Astrocyte (in vitro differentiated cells and primary cell): Measurements from ENCODE around the gene SDHAF1. TPM values are rescaled to one million over a fixed set of nuclear protein-coding genes. Genes with fewer than 3 reads are reported as not detected.
A peak's percentile ranks its signal among the peaks of the same experiment; 100 is the strongest.
"Not testable (repeated sequence)": the region's sequence is repeated elsewhere in the genome, so short reads cannot be mapped to it uniquely, and the experiment has no call there.

Experiments
- DNase-seq: peaks from one replicate; pipeline ENCODE4 v3.0.0-alpha.2; 2010; ENCODE audit warnings: low read depth
- FAIRE-seq: peaks from 2 replicates; lab custom pipeline; 2011; peaks lifted over from hg19 to GRCh38; lab: Jason Lieb, UNC
- H2AFZ ChIP-seq: 2 replicates; pipeline ENCODE4 v1.6.0; 2012; ENCODE audit warnings: low read depth, low read length, inconsistent platforms
- H3K27ac ChIP-seq: 2 replicates; pipeline ENCODE4 v1.5.1; 2011; ENCODE audit warnings: low read depth, low read length, inconsistent platforms
- H3K27me3 ChIP-seq: 2 replicates; pipeline ENCODE4 v1.6.0; 2011; ENCODE audit warnings: low read length, inconsistent platforms; ENCODE audit not compliant: insufficient read depth
- H3K36me3 ChIP-seq: 2 replicates; pipeline ENCODE4 v1.5.1; 2011; ENCODE audit warnings: low read length, inconsistent platforms; ENCODE audit not compliant: insufficient read depth
- H3K4me1 ChIP-seq: 2 replicates; pipeline ENCODE4 v1.5.1; 2011; ENCODE audit warnings: low read length, inconsistent platforms; ENCODE audit not compliant: insufficient read depth
- H3K4me2 ChIP-seq: 2 replicates; pipeline ENCODE4 v1.6.0; 2012; ENCODE audit warnings: low read length, inconsistent platforms
- H3K4me3 ChIP-seq: 2 replicates; pipeline ENCODE4 v1.5.1; 2011; ENCODE audit warnings: low read depth, mild to moderate bottlenecking, low read length, inconsistent platforms; ENCODE audit not compliant: insufficient read depth
- H3K79me2 ChIP-seq: 2 replicates; pipeline ENCODE4 v1.6.0; 2012; ENCODE audit warnings: mild to moderate bottlenecking, low read length, inconsistent platforms; ENCODE audit not compliant: insufficient read depth
- H3K9ac ChIP-seq: 2 replicates; pipeline ENCODE4 v1.6.0; 2012; ENCODE audit warnings: mild to moderate bottlenecking, low read length, inconsistent platforms
- H3K9me3 ChIP-seq: 2 replicates; pipeline ENCODE4 v1.5.1; 2012; ENCODE audit warnings: low read depth, mild to moderate bottlenecking, low read length, inconsistent platforms; ENCODE audit not compliant: insufficient read depth
- H4K20me1 ChIP-seq: 2 replicates; pipeline ENCODE4 v1.6.0; 2012; ENCODE audit warnings: low read length, inconsistent platforms; ENCODE audit not compliant: insufficient read depth
- H3K27ac Mint-ChIP-seq: one replicate; pipeline ENCODE4 v1.8.0; 2021; ENCODE audit warnings: mild to moderate bottlenecking, mixed read lengths; ENCODE audit not compliant: unreplicated experiment
- H3K27me3 Mint-ChIP-seq: one replicate; pipeline ENCODE4 v1.8.0; 2021; ENCODE audit warnings: low read depth, mixed read lengths; ENCODE audit not compliant: unreplicated experiment
- H3K36me3 Mint-ChIP-seq: one replicate; pipeline ENCODE4 v1.8.0; 2021; ENCODE audit warnings: low read depth, mixed read lengths; ENCODE audit not compliant: unreplicated experiment
- H3K4me1 Mint-ChIP-seq: one replicate; pipeline ENCODE4 v1.8.0; 2021; ENCODE audit warnings: low read depth, mixed read lengths; ENCODE audit not compliant: unreplicated experiment
- H3K4me3 Mint-ChIP-seq: one replicate; pipeline ENCODE4 v1.8.0; 2021; ENCODE audit warnings: mild to moderate bottlenecking, moderate library complexity, mixed read lengths; ENCODE audit not compliant: unreplicated experiment
- H3K9me3 Mint-ChIP-seq: one replicate; pipeline ENCODE4 v1.8.0; 2021; ENCODE audit warnings: mild to moderate bottlenecking, mixed read lengths; ENCODE audit not compliant: unreplicated experiment
- EZH2 ChIP-seq: IDR thresholded peaks from 2 replicates; pipeline ENCODE4 v1.6.1; 2012; ENCODE audit warnings: mild to moderate bottlenecking, low read length, inconsistent platforms; ENCODE audit not compliant: insufficient read depth
- total RNA-seq: library from RNA; stranded (reverse); gene quantifications from 2 replicates; pipeline ENCODE4 v1.2.1, GENCODE V29; 2021
- TF ChIP-seq, protein P1 (sequence below): IDR thresholded peaks from 2 replicates; pipeline ENCODE4 v1.5.1; 2011; ENCODE audit warnings: low read depth, mild to moderate bottlenecking, inconsistent platforms, low read length, moderate library complexity; ENCODE audit not compliant: insufficient read depth

The SDHAF1 gene
- total RNA-seq, 1 donor from 2014 or later = 8.8 TPM

DNA sequence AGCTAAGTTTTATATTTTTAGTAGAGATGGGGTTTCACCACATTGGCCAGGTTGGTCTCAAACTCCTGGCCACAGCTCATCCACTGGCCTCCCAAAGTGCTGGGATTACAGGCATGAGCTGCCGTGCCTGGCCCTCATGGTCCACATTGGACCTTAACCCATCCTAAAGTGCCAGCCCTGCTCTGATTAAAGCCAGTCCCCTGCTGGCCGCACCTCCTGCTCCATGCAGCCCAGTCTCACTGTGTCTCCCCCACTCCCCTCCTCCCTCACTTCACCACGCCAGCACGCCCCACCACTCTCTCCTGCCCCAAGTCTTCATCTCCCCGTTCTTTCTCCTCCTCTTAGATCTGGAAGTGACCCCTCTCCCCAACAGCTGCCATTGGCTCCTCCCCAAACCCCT lies 16.7 kb upstream of the SDHAF1 start:
- FAIRE-seq = no peak
- H3K9me3 Mint-ChIP-seq = no peaks in the 10 kb centered on the region
- no peaks in the 10 kb centered on the region for H4K20me1 ChIP-seq
- H3K9ac ChIP-seq = no peak overlapping the region
- no peak overlapping the region for H3K4me3 Mint-ChIP-seq
- no peaks in the 10 kb centered on the region for H3K9me3 ChIP-seq
- H3K4me1 ChIP-seq = no peaks in the 10 kb centered on the region
- no peak for TF ChIP-seq EZH2
- TF ChIP-seq, protein P1, sequence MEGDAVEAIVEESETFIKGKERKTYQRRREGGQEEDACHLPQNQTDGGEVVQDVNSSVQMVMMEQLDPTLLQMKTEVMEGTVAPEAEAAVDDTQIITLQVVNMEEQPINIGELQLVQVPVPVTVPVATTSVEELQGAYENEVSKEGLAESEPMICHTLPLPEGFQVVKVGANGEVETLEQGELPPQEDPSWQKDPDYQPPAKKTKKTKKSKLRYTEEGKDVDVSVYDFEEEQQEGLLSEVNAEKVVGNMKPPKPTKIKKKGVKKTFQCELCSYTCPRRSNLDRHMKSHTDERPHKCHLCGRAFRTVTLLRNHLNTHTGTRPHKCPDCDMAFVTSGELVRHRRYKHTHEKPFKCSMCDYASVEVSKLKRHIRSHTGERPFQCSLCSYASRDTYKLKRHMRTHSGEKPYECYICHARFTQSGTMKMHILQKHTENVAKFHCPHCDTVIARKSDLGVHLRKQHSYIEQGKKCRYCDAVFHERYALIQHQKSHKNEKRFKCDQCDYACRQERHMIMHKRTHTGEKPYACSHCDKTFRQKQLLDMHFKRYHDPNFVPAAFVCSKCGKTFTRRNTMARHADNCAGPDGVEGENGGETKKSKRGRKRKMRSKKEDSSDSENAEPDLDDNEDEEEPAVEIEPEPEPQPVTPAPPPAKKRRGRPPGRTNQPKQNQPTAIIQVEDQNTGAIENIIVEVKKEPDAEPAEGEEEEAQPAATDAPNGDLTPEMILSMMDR = no peak
- H3K27me3 ChIP-seq = peaks cover 3% of the 10 kb centered on the region
- no peaks in the 10 kb centered on the region for H3K79me2 ChIP-seq
- no peak overlapping the region for H3K4me3 ChIP-seq
- no peak overlapping the region for H3K27ac Mint-ChIP-seq
- no peak for DNase-seq
- no peaks in the 10 kb centered on the region for H3K36me3 Mint-ChIP-seq
- no peak overlapping the region for H3K27ac ChIP-seq
- H3K36me3 ChIP-seq = no peaks in the 10 kb centered on the region
- H3K27me3 Mint-ChIP-seq = peaks cover 66% of the 10 kb centered on the region
- no peak overlapping the region for H3K4me2 ChIP-seq
- no peaks in the 10 kb centered on the region for H3K4me1 Mint-ChIP-seq
- no peak overlapping the region for H2AFZ ChIP-seq

DNA sequence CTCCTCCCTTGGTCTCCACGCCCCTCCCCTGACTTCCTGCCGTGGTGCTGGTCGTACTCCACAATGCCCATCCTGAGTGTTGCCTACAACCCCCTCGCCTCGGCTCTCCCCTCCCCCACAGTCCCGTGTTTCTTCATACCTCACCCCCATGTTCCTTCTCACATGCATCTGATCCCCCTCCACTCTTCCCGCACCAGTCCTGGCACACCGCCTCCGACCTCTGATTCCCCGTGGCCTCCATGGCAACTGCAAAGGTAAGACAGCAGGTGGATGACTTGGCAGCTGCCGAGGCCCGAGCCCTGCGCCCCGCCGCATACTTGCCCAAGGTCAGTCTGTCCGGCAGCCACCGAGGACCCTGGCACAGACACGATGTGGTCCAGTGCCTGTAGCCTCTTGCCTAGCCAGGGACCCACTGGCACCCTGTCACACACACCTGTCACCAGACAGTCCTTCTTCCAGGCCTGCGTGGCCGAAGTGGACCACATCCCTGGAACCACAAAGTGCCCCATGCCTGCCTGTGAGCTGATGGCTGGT lies 16.1 kb upstream of the SDHAF1 start:
- no peaks in the 10 kb centered on the region for H3K36me3 ChIP-seq
- no peak overlapping the region for H3K4me2 ChIP-seq
- Mint-ChIP-seq H3K36me3 (no peaks in the 10 kb centered on the region), H3K27me3 (peaks cover 66% of the 10 kb centered on the region), H3K9me3 (no peaks in the 10 kb centered on the region), H3K4me1 (no peaks in the 10 kb centered on the region), H3K4me3 (peak overlapping the region; percentile 25), H3K27ac (no peak overlapping the region)
- no peaks in the 10 kb centered on the region for H3K9me3 ChIP-seq
- no peak overlapping the region for H3K4me3 ChIP-seq
- H3K27ac ChIP-seq = no peak overlapping the region
- no peak overlapping the region for H2AFZ ChIP-seq
- H4K20me1 ChIP-seq = no peaks in the 10 kb centered on the region
- no peak for DNase-seq
- no peak for TF ChIP-seq EZH2
- TF ChIP-seq, protein P1 = no peak
- no peak for FAIRE-seq
- no peak overlapping the region for H3K9ac ChIP-seq
- H3K79me2 ChIP-seq = no peaks in the 10 kb centered on the region
- no peaks in the 10 kb centered on the region for H3K4me1 ChIP-seq
- H3K27me3 ChIP-seq = peaks cover 3% of the 10 kb centered on the region

DNA sequence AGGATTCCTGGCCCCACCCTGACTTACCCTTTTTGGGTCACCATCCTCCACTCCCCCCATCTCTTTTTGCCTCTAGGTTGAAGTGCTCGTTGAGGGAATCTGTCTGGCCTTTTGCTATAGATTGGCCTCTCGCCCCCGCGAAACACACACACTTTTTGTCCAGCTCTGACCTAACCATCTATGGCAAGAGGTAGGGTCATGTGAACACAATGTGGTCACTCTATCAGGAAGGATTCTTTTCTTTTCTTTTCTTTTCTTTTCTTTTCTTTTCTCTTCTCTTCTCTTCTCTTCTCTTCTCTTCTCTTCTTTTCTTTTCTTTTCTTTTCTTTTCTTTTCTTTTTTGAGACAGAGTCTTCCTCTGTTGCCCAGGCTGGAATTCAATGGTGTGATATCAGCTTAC lies 14.0 kb upstream of the SDHAF1 start:
- not testable (repeated sequence) for H2AFZ ChIP-seq, H3K36me3 Mint-ChIP-seq, H3K4me3 Mint-ChIP-seq, H3K36me3 ChIP-seq, DNase-seq, H3K4me2 ChIP-seq, H3K9me3 ChIP-seq, FAIRE-seq, H3K9me3 Mint-ChIP-seq, H3K4me1 ChIP-seq, H3K27ac ChIP-seq, H3K27ac Mint-ChIP-seq, H4K20me1 ChIP-seq, H3K79me2 ChIP-seq, H3K9ac ChIP-seq, H3K4me3 ChIP-seq, H3K4me1 Mint-ChIP-seq, H3K27me3 ChIP-seq
- peaks cover 75% of the 10 kb centered on the region for H3K27me3 Mint-ChIP-seq
